GM21360 (cell line): ENCODE measurements around the gene SLC44A2.
"Not testable (repeated sequence)": the region's sequence is repeated elsewhere in the genome, so short reads cannot be mapped to it uniquely, and the experiment has no call there.

Experiments used
- ATAC-seq: cut with Tn5 transposase; IDR thresholded peaks from one replicate; pipeline ENCODE4 v1.9.1; 2021; ENCODE audit warnings: mild to moderate bottlenecking, moderate library complexity; ENCODE audit not compliant: unreplicated experiment

Gene SLC44A2

GRCh38 chr19:10648360-10648759, 23.0 kb downstream of the SLC44A2 start:
- no peak for ATAC-seq

GRCh38 chr19:10651851-10652250, 26.5 kb downstream of the SLC44A2 start:
- ATAC-seq, result no peak

- ATAC-seq, result no peak
Measured at GRCh38 chr19:10653482-10653731, 28.1 kb downstream of the SLC44A2 start.

GRCh38 chr19:10653732-10654609, 28.6 kb downstream of the SLC44A2 start, which contains the start of gene ILF3:
ILF3 (plus strand) TSS chr19:10654346; CDS start chr19:10670606, 16,260 bp downstream.
- peak; percentile 65 for ATAC-seq

DNA sequence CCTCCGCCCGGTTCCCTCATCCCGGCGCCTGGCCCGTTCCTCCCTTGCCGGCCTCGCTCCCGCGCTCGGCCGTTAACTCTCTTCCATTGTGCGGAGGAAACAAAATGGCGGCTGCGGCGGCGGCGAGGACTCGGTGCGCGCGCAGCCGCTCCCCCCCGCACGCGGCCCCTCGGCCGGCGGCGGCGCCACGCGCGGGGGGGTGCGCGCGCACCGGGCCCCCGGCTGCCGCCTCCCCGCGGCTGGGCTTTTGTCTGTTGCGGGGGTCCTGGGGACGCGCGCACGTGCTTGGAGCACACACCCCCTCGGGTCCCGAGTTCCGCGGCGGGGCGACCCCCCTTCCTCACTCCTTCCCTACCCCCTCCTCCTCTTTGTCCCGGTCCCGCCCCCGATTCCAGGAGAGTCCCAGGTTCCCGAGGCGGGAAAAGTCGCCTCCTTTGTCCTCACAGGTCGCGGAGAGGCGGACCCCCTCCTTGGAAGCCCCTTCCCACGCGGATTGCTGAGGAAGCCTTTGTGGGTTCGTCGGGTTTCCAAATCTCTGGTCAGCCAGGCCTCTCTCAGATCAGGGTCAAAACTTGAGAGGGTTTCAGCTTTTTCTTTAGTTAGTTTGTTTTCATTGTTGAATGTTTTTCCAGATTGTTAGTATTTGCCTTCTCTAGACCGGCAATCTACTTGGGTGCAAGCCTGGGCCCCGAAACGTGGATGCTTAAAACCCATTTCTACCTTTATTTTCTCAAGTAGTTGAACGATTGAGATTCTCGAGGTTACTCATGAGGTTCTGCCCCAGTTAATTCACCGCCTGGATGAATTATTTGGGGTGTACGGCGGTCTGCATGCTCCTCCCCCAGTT, 29.5 kb downstream of the SLC44A2 start:
- ATAC-seq, result peak; percentile 23

DNA sequence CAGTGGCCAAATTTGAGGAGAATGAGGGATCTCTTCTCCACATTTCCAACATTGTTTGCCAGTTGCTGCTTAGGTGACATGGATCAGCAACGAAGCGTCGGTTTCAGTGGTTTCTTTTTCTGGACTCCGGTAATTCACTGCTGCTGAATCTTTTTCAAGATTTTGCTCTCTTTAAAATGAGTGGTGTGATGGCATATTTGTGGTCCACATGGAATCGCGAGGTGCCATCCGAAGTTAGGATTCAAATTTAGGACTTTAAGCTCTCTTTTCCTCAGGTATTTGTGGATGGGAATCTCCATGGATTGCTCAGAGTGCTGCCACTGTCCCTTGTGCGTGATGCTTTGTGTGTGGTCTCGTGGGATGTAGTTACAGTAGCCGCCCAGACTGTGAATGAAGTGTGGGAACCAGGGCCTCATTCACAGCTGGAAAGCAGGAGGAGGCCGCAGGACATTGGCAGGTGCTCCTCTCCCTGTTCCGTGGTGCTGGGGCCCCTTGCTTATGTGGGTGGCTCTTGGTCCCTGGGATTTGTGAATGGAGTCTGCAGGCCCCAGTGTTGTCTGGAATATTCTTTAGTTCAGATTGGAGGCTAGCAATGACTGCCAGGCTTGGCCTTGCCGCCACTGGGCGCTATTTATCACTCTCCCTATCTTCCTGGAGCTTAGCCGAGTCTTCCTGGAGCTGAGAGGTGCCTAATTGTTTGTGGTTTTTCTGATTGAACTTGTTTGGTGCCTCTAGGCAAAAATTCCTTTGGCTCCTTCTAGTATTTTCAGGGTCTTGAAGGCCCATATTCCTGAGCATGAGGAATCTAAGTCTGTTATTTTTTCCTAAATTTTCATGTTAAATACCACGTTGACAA, 30.3 kb downstream of the SLC44A2 start:
- no peak for ATAC-seq

- no peak for ATAC-seq
Measured at GRCh38 chr19:10660346-10660745, 35.0 kb downstream of the SLC44A2 start.

- ATAC-seq, result no peak
Measured at GRCh38 chr19:10661946-10662345, 36.6 kb downstream of the SLC44A2 start.

DNA sequence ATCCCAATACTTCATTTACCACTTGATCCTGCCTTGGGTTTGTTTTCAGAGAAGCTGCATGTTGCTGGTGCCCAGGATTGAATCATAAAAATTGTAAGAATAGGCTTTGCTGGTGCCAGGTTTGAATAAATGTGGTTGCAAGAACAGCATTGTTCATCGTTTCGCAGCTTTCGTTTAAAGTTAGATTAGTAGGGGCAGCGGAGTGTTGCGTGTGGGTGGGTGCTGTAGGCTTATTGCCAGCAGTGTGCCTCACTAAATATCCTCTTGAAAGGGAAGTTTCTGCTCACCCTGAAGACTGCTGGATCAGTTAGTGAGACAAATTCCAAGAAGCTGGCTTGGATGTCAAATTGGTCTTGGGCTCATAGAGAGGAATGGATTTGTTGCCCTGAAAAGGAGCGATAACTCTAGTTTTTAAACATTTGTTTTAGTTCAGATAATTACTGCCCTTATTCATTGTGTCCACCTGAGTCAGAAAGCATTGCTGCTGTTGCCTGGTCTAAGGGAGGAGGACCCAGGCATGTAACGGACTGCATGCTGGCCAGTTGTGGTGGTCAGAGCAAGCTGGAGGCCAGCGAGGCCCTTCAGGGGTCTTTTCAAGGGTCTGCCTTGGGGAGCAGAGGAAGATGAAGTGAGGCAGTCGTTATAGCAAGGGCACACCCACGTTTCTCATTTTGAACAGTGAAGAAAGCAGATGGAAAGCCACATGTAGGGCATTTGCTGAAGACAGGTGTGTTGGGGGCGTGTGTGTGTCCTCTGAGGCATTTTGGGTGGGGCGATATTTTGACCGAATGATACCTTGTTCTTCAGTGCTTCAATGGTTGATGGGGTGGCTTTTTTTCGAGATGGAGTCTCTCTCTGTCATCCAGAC, 37.3 kb downstream of the SLC44A2 start:
- no peak for ATAC-seq

DNA sequence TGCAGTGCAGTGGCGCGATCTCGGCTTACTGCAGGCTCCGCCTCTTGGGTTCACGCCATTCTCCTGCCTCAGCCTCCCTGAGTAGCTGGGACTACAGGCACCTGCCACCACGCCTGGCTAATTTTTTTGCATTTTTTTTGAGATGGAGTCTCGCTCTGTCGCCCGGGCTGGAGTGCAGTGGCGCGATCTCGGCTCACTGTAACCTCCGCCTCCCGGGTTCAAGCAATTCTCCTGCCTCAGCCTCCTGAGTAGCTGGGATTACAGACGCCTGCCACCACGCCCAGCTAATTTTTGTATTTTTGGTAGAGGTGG, 37.9 kb downstream of the SLC44A2 start:
- ATAC-seq, result not testable (repeated sequence)

GRCh38 chr19:10667867-10668266, 42.5 kb downstream of the SLC44A2 start:
- ATAC-seq, result no peak

DNA sequence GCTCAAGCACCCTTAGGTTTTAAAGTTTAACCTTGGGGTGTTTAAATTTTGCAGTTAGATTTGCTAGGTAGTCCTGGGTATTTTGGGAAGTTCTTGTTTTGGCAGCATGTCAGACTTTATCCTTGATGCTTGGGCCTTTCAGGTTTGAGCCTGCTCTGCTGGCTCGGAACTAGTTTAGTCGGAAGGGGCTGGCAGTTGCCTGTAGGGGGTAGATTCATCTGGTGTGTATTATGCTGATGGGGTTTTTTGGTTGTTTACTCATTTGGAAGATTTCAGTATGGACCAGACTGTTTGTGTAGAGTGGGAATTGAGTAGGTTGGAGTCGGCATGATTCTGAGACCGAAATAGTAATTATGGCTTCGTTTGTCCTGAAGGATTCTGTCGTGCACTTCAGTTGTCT, 43.9 kb downstream of the SLC44A2 start:
- ATAC-seq, result no peak

- no peak for ATAC-seq
Measured at GRCh38 chr19:10670182-10670581, 44.8 kb downstream of the SLC44A2 start.

- no peak for ATAC-seq
Measured at GRCh38 chr19:10670876-10671804, 45.8 kb downstream of the SLC44A2 start.

DNA sequence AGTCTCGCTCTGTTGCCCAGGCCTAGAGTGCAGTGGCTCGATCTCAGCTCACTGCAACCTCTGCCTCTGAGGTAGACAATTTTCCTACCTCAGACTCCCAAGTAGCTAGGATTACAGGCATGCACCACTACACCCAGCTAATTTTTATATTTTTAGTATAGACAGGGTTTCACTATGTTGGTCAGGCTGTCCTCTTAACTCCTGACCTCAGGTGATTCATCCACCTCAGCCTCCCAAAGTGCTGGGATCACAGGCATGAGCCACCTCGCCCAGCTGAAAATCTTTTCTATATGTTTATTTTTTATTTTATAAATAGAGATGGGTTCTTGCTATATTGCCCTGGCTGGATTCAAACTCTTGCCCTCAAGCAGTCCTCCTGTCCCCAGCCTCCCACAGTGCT, 46.6 kb downstream of the SLC44A2 start:
- not testable (repeated sequence) for ATAC-seq

- ATAC-seq, result not testable (repeated sequence)
Measured at GRCh38 chr19:10675214-10675613, 49.9 kb downstream of the SLC44A2 start.

GRCh38 chr19:10677751-10678150, 52.4 kb downstream of the SLC44A2 start:
- no peak for ATAC-seq

DNA sequence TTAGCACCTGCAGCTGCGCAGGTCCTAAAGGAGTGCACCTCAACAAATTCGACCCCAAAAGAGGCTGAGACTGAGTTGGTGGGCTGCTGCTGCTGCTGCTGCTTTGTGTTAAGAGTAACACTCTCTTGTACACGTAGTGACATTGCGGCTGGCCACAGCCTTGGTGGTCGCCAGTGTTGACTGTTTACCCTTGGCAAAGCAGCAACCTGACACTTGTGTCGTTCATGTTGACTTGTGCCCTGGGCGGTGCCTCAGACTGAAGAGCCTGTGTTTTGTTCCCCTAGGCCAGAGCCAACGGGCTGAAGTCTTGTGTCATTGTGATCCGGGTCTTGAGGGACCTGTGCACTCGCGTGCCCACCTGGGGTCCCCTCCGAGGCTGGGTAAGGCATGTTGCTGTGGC, 53.5 kb downstream of the SLC44A2 start:
- no peak for ATAC-seq

GRCh38 chr19:10679743-10680142, 54.4 kb downstream of the SLC44A2 start:
- ATAC-seq, result no peak
